ENCODE data around the gene TP53AIP1. TPM values are rescaled to one million over a fixed set of nuclear protein-coding genes. Genes with fewer than 3 reads are reported as not detected.

TP53AIP1 gene
- total and polyA plus RNA-seq, 2 of the 8 experiments (the other 6 are each of a cell fraction or from before 2014, with no cell fraction given), result 0.03 TPM; not detected in 1

GRCh38 chr11:128941573-128942271, 949 bp downstream of the TP53AIP1 start:
- no peak overlapping the region for H2BK5ac ChIP-seq (ENCODE audit: low read depth, low read length)
- DNase-seq (ENCODE audit: low read depth in 1 of 2, low spot score in 2 of 2) (no peak), FAIRE-seq (no peak)
- H4K20me1 ChIP-seq (replicated peaks in 1 of 2; ENCODE audit: control insufficient read depth in 1 of 2, insufficient read depth in 2 of 2, low read length in 2 of 2), result no peaks in the 10 kb centered on the region
- H3K79me2 ChIP-seq (ENCODE audit: control insufficient read depth in 1 of 2, insufficient read depth in 2 of 2, low read length in 2 of 2), result no peaks in the 10 kb centered on the region
- no peaks in the 10 kb centered on the region for H3K23me2 ChIP-seq (ENCODE audit: low read depth, low read length)
- no peak overlapping the region for H4K91ac ChIP-seq (replicated peaks; ENCODE audit: insufficient read length, low read length)
- H3K36me3 ChIP-seq (ENCODE audit: control insufficient read depth in 2 of 4, insufficient read depth in 4 of 4, low read length in 3 of 4), result no peaks in the 10 kb centered on the region
- H2BK120ac ChIP-seq (replicated peaks; ENCODE audit: low read depth, low read length), result no peak overlapping the region
- peaks cover 0 to 6% (median 0%) of the 10 kb centered on the region in 4 experiments; a peak in 3 of 7 replicates for H3K27me3 ChIP-seq (replicated peaks in 1 of 4; ENCODE audit: control insufficient read depth in 3 of 4, extremely low read depth in 1 of 4, insufficient read depth in 3 of 4, low read length in 3 of 4)
- H2AFZ ChIP-seq (ENCODE audit: low read length), result no peak overlapping the region
- TF ChIP-seq KDM1A (IDR thresholded peaks at IDR 0.05; ENCODE audit: borderline replicate concordance, low read length), result no peak
- TF ChIP-seq SIN3A (conservative IDR thresholded peaks at IDR 0.05 in 1 of 2, IDR thresholded peaks at IDR 0.05 in 1 of 2; ENCODE audit: low read depth in 1 of 2, low read length in 2 of 2), result no peak
- H2AK5ac ChIP-seq (ENCODE audit: low read depth, low read length), result no peak overlapping the region
- peaks cover 0 to 11% (median 9%) of the 10 kb centered on the region in 4 experiments; a peak in 6 of 7 replicates for H3K4me1 ChIP-seq (replicated peaks in 1 of 4; ENCODE audit: control insufficient read depth in 3 of 4, insufficient read depth in 4 of 4, low read length in 3 of 4)
- H3K14ac ChIP-seq (ENCODE audit: insufficient read length), result no peak overlapping the region
- no peak overlapping the region for H2BK15ac ChIP-seq (ENCODE audit: low read length)
- H3K4me3 ChIP-seq (ENCODE audit: extremely low read depth in 1 of 4, insufficient read depth in 2 of 4, low read depth in 3 of 4, low read length in 4 of 4), result no peak overlapping the region
- H3K23ac ChIP-seq (ENCODE audit: insufficient read length), result no peak overlapping the region
- H4K5ac ChIP-seq (ENCODE audit: insufficient read length, low read depth, low read length), result no peak overlapping the region
- H3K56ac ChIP-seq (replicated peaks; ENCODE audit: insufficient read length, low read depth, low read length), result no peak overlapping the region
- no peak overlapping the region for H3K27ac ChIP-seq (ENCODE audit: low read depth, low read length)
- no peaks in the 10 kb centered on the region for H3K9me3 ChIP-seq (ENCODE audit: insufficient read depth in 2 of 2, low read depth in 1 of 2, low read length in 1 of 2)
- no peak overlapping the region for H3K4me2 ChIP-seq (ENCODE audit: insufficient read depth in 1 of 2, low read depth in 2 of 2, low read length in 2 of 2)
- no peaks in the 10 kb centered on the region for H3K79me1 ChIP-seq (ENCODE audit: low read depth, low read length)
- H3K4ac ChIP-seq (replicated peaks; ENCODE audit: insufficient read length, low read depth, low read length), result no peak overlapping the region
- WGBS, 2 experiments (ENCODE audit: extremely low coverage in 1 of 2, insufficient coverage in 1 of 2, insufficient read length in 1 of 2, insufficient replicate concordance in 2 of 2, low coverage in 1 of 2, low lambda C conversion rate in 2 of 2, missing lambda C conversion rate in 1 of 2), result 86% methylated on average over 13 of the region's 14 CpGs; no CpG with 5 or more reads in 1 of the 2 experiments
- H4K8ac ChIP-seq (ENCODE audit: extremely low read depth, insufficient read depth, low read length), result 0 out of 2 replicates have a peak overlapping the region, but pooled peaks have one; percentile 5
- ChIA-PET POLR2A (ENCODE audit: partially characterized antibody) (no interaction called here), CTCF (ENCODE audit: partially characterized antibody) (interaction anchor here (0.8 to 14.7 kb wide), 6 partner anchors 10 to 93 kb away, joined by 3 to 243 read pairs (median 56); partner anchors contain the start of gene KCNJ5)
- H2BK20ac ChIP-seq (ENCODE audit: low read length), result no peak overlapping the region
- H2BK12ac ChIP-seq (ENCODE audit: low read depth, low read length), result no peak overlapping the region
- H3K18ac ChIP-seq (ENCODE audit: extremely low read depth, low read length), result no peak overlapping the region
- H3K9ac ChIP-seq (replicated peaks in 1 of 4; ENCODE audit: extremely low read depth in 1 of 4, low read depth in 3 of 4, low read length in 3 of 4), result no peak overlapping the region

Data from H1 (cell line).